Stimulated activated CD8-positive, alpha-beta memory T cell treated with anti-CD3 and anti-CD28 coated beads, Interleukin-7, amount 100 ng/mL, for 4 hours (primary cell): ENCODE data around the gene UBA7.
"Not testable (repeated sequence)": the region's sequence is repeated elsewhere in the genome, so short reads cannot be mapped to it uniquely, and the experiment has no call there.

Experiments used
- DNase-seq, 2 donors: peaks; one replicate each; pipeline ENCODE4 v3.0.0-alpha.2; 2020; ENCODE audit warnings: low read depth in 2 of 2

The UBA7 gene

GRCh38 chr3:49785565-49786356, 28.0 kb downstream of the UBA7 start:
- DNase-seq = peak in 1 of 2 donors; percentile 33

- not testable (repeated sequence) for DNase-seq
These were observed 31.5 kb downstream of the UBA7 start for GRCh38 chr3:49782277-49782676.

DNA sequence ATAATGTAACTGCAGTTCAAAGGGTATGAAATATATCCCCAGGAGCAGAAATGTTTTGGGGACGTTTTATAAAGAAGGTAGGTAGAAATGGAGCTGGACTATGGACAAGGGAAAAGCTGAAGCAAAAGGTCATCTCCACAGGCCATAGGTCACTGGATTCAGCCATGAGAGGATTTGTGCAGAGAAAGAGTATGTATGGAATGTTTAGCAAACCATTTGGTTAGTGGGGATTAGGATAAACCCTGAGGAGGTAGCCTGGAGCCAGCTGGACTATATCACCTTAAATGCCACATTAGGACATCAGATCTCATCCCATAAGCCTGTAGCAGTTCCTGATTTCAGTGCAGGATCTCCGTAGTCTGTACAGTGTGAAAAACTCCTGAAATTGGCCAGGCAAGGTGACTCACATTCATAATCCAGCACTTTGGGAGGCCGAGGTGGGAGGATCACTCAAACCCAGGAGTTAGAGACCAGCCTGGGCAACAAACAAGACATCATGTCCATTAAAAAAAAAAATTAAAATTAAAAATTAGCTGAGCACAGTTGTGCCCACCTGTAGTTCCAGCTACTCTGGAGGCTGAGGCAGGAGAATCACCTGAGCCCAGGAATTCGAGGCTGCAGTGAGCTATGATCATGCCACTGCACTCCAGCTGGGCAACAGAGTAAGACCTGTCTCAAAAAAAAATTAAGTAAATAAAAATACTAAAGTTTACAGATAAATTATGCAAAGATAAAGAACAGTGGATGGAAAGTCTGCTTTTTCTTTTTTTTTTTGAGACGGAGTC, 32.1 kb downstream of the UBA7 start:
- DNase-seq = no peak

DNA sequence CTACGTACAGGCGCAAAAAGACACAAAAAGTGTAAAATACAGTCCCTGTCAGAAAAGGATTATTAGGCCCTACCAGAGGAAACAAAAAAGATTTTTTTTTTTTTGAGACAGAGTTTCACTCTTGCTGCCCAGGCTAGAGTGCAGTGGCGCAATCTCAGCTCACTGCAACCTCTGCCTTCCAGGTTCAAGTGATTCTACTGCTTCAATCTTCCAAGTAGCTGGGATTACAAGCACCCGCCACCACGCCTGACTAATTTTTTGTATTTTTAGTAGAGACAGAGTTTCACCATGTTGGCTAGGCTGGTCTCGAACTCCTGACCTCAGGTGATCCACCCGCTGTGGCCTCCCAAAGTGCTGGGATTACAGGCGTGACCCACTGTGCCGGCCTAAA, 32.8 kb downstream of the UBA7 start:
- not testable (repeated sequence) for DNase-seq

DNA sequence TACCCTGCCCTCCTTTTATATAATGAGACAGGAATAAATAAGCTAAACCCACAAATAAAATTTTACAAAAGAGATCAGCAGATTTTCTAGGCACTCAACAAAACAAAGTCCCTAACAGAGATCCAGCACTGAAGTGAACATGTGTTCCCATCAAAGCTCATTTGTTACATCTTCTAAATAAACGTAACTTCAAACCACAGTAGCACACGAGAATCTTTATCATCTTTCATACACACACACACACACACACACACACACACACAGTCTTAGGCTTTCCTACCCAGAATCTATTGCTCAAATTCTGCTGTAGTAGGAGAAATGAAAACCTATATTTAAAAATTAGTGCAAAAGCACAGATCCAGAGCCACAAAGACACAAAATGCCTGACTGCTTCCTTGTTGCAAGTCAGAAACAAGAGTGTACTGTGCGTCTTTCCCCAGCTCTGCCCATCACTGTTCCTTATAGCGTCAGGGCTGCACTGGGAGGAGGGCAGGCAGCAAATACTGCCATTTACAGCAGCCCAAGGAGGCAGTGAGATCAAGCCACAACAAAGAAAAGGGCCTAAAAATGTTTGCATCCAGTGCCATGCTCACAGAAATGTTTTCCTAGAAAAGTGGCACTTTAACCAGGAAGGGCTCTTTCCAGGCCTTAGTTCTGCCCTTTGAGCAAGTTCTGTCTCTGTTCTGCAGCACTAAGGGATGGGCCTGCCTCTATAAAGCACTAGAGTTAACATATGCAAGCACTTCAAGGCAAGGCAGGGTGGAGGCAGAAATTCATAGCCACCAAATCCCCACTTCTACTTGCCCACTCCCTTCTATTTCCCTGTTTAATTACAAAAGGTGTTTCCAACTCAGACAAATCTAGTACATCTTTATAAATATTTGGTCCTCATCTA, 33.4 kb downstream of the UBA7 start:
- no peak for DNase-seq

DNA sequence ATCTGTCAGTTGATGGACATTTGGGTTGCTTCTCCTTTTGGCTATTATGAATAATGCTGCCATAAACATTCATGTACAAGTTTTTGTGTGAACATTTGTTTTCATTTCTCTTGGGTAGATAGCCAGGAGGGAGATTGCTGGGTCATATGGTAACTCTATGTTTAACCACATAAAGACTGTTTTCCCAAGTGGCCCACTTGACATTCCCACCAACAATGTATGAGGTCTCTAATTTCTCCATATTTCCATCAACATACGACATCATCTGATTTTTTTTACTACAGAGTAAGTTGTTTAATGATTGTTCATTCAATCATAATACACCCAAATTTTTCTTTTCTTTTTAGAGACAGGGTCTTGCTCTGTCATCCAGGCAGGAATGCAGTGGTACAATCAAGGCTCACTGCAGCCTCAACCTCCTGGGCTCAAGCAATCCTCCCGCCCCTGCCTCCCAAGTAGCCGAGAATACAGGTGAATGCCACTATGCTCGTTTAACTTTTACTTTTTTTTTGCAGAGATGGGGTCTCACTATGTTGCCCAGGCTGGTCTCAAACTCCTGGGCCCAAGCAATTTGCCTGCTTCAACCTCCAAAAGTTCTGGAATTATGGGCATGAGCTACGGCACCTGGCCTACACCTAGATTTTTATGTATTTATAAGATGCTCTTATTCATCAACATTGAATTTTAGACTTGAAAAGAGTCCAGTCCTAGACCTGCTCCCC, 34.2 kb downstream of the UBA7 start:
- no peak for DNase-seq

- not testable (repeated sequence) for DNase-seq
These were observed 37.7 kb downstream of the UBA7 start for GRCh38 chr3:49776101-49776500.

DNA sequence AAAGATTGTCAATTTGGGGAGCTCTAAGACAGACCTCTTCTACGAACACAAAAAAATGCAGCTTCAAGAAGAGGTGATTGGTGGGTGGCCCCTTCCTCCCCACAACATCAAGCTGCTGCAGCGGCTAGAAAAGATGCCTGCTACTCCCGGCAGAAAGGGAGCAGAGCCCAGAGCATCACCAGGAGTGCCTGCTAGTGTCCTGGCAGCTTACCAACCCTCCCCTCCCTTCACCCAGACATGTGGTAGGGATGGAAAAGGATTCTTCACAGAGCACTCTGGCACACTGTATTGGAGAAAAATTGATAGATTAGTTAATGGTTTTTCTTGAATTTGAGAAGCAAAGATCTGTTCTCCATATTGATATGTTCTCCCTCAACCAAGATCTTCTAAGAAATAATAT, 38.2 kb downstream of the UBA7 start:
- DNase-seq = no peak

- DNase-seq = no peak
These were observed 41.0 kb downstream of the UBA7 start for GRCh38 chr3:49772703-49773102.

- no peak for DNase-seq
These were observed 42.3 kb downstream of the UBA7 start for GRCh38 chr3:49771340-49771938.

DNA sequence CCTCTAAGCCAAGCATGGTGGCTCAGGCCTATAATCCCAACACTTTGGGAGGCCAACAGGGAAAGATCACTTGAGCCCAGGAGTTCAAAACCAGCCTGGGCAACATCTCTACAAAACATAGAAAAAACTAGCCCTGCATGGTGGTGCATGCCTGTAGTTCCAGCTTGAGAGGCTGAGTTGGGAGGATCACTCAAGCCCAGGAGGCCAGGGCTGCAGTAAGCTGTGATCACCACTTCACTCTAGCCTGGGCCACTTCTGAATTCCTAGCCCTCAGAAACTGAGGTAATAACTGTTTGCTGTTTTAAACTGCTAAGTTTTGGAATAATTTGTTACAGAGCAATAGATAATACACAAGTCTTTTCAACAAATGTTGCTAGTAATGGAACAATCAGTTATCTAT, 43.8 kb downstream of the UBA7 start:
- no peak for DNase-seq

DNA sequence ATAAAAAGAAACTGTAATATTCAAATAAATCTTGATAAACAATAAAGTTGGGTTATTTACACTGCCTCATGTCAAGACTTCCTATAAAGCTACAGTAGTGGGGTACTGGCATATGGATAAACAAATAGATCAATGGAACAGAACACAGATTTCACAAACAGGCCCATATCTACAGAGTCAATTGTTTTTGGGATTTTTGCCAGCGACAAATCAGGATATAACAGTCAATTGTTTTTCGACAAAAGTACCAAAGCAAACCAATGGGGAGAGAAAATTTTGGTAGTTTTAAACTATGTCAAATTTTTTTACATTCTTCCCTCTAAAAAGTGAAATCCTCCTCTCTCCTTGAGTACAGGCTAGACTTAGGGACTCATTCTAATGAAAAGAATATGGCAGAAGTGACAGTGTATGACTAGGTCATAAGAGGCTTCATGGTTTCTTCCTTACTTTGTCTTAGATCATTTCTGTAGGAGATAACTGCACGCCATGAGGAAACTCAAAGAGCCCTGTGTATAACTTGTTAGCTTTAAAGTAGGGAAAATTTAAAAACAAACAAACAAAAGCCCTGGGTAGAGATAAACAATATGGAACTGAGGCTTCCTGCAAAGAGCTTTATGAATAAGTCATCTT, 44.4 kb downstream of the UBA7 start:
- no peak for DNase-seq

DNA sequence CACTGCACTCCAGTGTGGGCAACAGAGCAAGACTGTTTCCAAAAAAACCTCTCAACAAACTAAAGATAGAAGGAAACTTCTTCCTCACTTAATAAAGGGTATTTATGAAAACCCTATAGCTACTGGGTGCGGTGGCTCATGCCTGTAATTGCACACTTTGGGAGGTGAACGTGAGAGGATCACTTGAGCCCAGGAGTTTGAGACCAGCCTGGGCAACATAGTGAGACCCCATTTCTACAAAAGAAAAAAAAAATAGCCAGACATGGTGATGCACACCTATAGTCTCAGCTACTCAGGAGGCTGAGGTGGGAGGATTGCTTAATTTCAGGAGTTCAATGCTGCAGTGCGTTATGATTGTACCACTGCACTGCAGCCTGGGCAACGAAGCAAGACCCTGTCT, 49.8 kb downstream of the UBA7 start:
- no peak for DNase-seq

DNA sequence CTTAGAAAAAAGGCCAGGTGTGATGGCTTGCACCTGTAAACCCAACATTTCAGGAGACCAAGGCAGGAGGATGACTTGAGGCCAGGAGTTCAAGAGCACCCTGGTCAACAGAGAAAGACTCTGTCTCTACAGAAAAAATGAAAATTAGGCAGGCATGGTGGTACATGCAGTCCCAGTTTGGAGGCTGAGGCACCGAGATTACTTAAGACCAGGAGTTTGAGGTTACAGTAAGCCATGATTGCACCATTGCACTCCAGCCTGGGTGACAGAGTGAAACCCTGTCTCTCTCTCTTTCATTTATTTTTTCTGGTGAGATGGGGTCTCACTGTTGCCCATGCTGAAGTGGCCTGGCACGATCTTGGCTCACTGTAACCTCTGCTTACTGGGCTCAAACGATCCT, 52.1 kb downstream of the UBA7 start:
- no peak for DNase-seq

DNA sequence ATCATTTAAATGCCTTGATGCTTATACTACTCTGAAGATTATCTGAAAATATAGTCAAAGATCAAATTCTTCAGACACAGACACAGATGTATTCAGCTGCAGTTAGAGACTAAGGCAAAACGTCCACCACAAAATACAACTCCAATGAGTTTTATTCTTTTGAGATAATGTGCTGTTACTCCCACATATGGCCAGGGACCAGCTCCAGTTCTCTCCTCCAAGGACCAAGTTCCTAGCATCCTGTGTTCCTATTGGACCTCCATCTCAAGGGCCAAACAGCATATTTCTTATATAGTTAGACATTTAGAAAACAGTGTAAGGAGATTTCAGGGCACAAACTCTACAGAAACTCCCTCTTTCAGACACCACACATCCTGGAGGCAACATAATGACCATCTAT, 54.5 kb downstream of the UBA7 start:
- DNase-seq = no peak

DNA sequence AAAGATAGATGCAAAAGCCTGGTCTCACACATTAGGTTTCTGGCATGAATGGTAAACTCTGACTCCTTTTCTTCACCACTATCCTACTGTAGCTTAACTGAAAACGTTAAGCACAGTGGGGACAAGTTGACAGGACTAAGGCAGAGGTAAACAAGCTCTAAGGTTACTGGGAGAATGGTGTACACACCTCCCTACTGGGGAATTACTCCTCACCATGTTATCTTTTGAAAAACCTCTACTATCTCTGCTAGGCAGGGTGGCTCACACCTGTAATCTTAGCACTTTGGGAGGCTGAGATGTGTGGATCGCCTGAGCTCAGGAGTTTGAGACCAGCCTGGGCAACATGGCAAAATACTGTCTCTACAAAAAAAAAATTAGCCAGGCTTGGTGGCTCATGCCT, 56.6 kb downstream of the UBA7 start:
- no peak for DNase-seq

DNA sequence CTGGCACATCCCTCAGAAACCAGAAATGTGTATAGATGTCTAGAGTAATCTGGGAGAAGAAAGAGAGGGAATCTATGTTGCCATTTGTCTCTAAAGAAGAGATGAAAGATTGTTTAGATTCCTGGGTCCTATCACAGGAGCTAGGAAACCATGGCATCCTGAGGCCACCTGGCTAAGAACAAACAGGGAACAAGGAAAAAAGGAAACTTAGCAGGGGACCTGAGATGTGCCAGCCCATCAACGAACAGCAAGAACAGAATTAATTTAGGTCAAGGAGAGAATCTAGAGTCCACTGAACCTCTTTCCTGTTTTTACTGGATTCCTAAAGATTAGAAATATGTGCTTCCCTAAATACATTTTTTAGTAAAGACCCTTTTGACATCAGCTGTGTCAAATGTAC, 57.7 kb downstream of the UBA7 start:
- DNase-seq = no peak
